Activated CD8-positive, alpha-beta T cell treated with anti-CD3 and anti-CD28 coated beads, Interleukin-2, amount 10 ng/mL, durations not matched to agents 7 days and 5 days (primary cell): ENCODE measurements around the gene FRMD3. TPM values are rescaled to one million over a fixed set of nuclear protein-coding genes. Genes with fewer than 3 reads are reported as not detected.

Experiments
- ATAC-seq: fragments of 150-1000 bp; cut with Tn5 transposase; one replicate; pipeline ENCODE4 v1.10.0; 2021; ENCODE audit warnings: moderate library complexity
- CTCF ChIA-PET: fragments of 350-600 bp; sonication (Branson Sonifier 250); formaldehyde crosslinking; loops from one replicate; lab custom pipeline; 2021; ENCODE audit warnings: antibody characterized with exemption; lab: Charles Lee
- POLR2A ChIA-PET: fragments of 350-600 bp; sonication (Branson Sonifier 250); formaldehyde crosslinking; loops from one replicate; lab custom pipeline; 2021; ENCODE audit warnings: antibody characterized with exemption; lab: Charles Lee
- DNase-seq: peaks from one replicate; pipeline ENCODE4 v3.0.0-alpha.2; 2020
- H3K27ac Mint-ChIP-seq: one replicate; pipeline ENCODE4 v1.8.0; 2021; ENCODE audit warnings: mild to moderate bottlenecking, mixed read lengths
- H3K27me3 Mint-ChIP-seq: one replicate; pipeline ENCODE4 v1.8.0; 2021; ENCODE audit warnings: low read depth, mixed read lengths
- H3K36me3 Mint-ChIP-seq: one replicate; pipeline ENCODE4 v1.8.0; 2021; ENCODE audit warnings: low read depth, mixed read lengths
- H3K4me1 Mint-ChIP-seq: one replicate; pipeline ENCODE4 v1.8.0; 2021; ENCODE audit warnings: low read depth, mixed read lengths
- H3K4me3 Mint-ChIP-seq: one replicate; pipeline ENCODE4 v1.8.0; 2021; ENCODE audit warnings: mild to moderate bottlenecking, mixed read lengths
- H3K9me3 Mint-ChIP-seq: one replicate; pipeline ENCODE4 v1.8.0; 2022; ENCODE audit warnings: mixed read lengths; ENCODE audit not compliant: insufficient read depth
- total RNA-seq, 2 experiments: library from RNA; stranded (reverse); gene quantifications; one replicate each; pipeline ENCODE4 v1.2.3, GENCODE V29; 2021

The FRMD3 gene
- total RNA-seq, 2 experiments from 2014 or later: 0.31 to 0.74 TPM

GRCh38 chr9:83199832-83200231 lies 338.4 kb downstream of the FRMD3 start:
- Mint-ChIP-seq H3K27ac (no peak overlapping the region), H3K4me1 (no peaks in the 10 kb centered on the region), H3K36me3 (no peaks in the 10 kb centered on the region), H3K9me3 (no peaks in the 10 kb centered on the region), H3K27me3 (no peaks in the 10 kb centered on the region), H3K4me3 (no peak overlapping the region)
- DNase-seq (no peak), ATAC-seq (no peak)
- POLR2A ChIA-PET: no interaction called here
- CTCF ChIA-PET: no interaction called here

- no peak for ATAC-seq
- Mint-ChIP-seq H3K9me3 (no peaks in the 10 kb centered on the region), H3K4me3 (no peak overlapping the region), H3K4me1 (no peaks in the 10 kb centered on the region), H3K36me3 (no peaks in the 10 kb centered on the region), H3K27ac (no peak overlapping the region), H3K27me3 (no peaks in the 10 kb centered on the region)
- ChIA-PET POLR2A (no interaction called here), CTCF (no interaction called here)
- no peak for DNase-seq
These were observed 339.0 kb downstream of the FRMD3 start for GRCh38 chr9:83199240-83199639.

GRCh38 chr9:83198371-83198770 lies 339.8 kb downstream of the FRMD3 start:
- Mint-ChIP-seq H3K27ac (no peak overlapping the region), H3K9me3 (no peaks in the 10 kb centered on the region), H3K4me3 (no peak overlapping the region), H3K27me3 (no peaks in the 10 kb centered on the region), H3K36me3 (no peaks in the 10 kb centered on the region), H3K4me1 (no peaks in the 10 kb centered on the region)
- no peak for DNase-seq
- CTCF ChIA-PET: no interaction called here
- ATAC-seq: no peak
- POLR2A ChIA-PET: no interaction called here

GRCh38 chr9:83197591-83197990 lies 340.6 kb downstream of the FRMD3 start:
- no peaks in the 10 kb centered on the region for H3K36me3 Mint-ChIP-seq
- H3K4me1 Mint-ChIP-seq: no peaks in the 10 kb centered on the region
- no peaks in the 10 kb centered on the region for H3K9me3 Mint-ChIP-seq
- CTCF ChIA-PET: no interaction called here
- no peaks in the 10 kb centered on the region for H3K27me3 Mint-ChIP-seq
- POLR2A ChIA-PET: no interaction called here
- DNase-seq (no peak), ATAC-seq (no peak)
- no peak overlapping the region for H3K27ac Mint-ChIP-seq
- no peak overlapping the region for H3K4me3 Mint-ChIP-seq

GRCh38 chr9:83196946-83197345 lies 341.3 kb downstream of the FRMD3 start:
- Mint-ChIP-seq H3K4me1 (no peaks in the 10 kb centered on the region), H3K9me3 (no peaks in the 10 kb centered on the region), H3K27ac (no peak overlapping the region), H3K27me3 (no peaks in the 10 kb centered on the region), H3K4me3 (no peak overlapping the region), H3K36me3 (no peaks in the 10 kb centered on the region)
- ATAC-seq (no peak), DNase-seq (no peak)
- CTCF ChIA-PET: no interaction called here
- POLR2A ChIA-PET: no interaction called here

Other genes starting within 250 kb of the FRMD3 start
- gene IDNK, start 84.7 kb upstream of the FRMD3 start, total RNA-seq: 1 to 10 TPM; 5.4 to 6.8 TPM
- 10 to 100 TPM; 95.8 to 98.2 TPM for gene UBQLN1, start 169.6 kb upstream of the FRMD3 start, total RNA-seq